SKM-1 treated with dmso at 0.1 percent for 144 hours (cell line): ENCODE results near the gene EDAR.

Source experiments
- DNase-seq: peaks from one replicate; lab custom pipeline; 2025; ENCODE audit not compliant: unreplicated experiment; lab: John Stamatoyannopoulos, UW

The EDAR gene

GRCh38 chr2:109005686-109006204, 16.7 kb upstream of the EDAR start:
- DNase-seq = no peak

- no peak for DNase-seq
These were observed 12.2 kb upstream of the EDAR start for GRCh38 chr2:109001201-109001600.

- no peak for DNase-seq
These were observed 11.7 kb upstream of the EDAR start for GRCh38 chr2:109000738-109001137.

- no peak for DNase-seq
These were observed 9.9 kb upstream of the EDAR start for GRCh38 chr2:108998911-108999310.

- no peak for DNase-seq
These were observed 5.2 kb upstream of the EDAR start for GRCh38 chr2:108994178-108994577.

- no peak for DNase-seq
These were observed 4.3 kb upstream of the EDAR start for GRCh38 chr2:108993095-108993937.

- DNase-seq = no peak
These were observed 784 bp downstream of the EDAR start for GRCh38 chr2:108988076-108988795.

- DNase-seq = no peak
These were observed 2.0 kb downstream of the EDAR start for GRCh38 chr2:108986916-108987510.

GRCh38 chr2:108983610-108984009, 5.4 kb downstream of the EDAR start:
- DNase-seq = no peak

GRCh38 chr2:108983061-108983460, 6.0 kb downstream of the EDAR start:
- DNase-seq = no peak

- no peak for DNase-seq
These were observed 6.8 kb downstream of the EDAR start for GRCh38 chr2:108982259-108982679.

GRCh38 chr2:108981846-108982245, 7.2 kb downstream of the EDAR start:
- DNase-seq = no peak

- no peak for DNase-seq
These were observed 8.9 kb downstream of the EDAR start for GRCh38 chr2:108980076-108980475.

GRCh38 chr2:108979461-108979860, 9.6 kb downstream of the EDAR start:
- DNase-seq = no peak

- no peak for DNase-seq
These were observed 10.3 kb downstream of the EDAR start for GRCh38 chr2:108978709-108979111.

- DNase-seq = no peak
These were observed 13.2 kb downstream of the EDAR start for GRCh38 chr2:108975613-108976435.

- DNase-seq = no peak
These were observed 14.3 kb downstream of the EDAR start for GRCh38 chr2:108974674-108975073.

- DNase-seq = no peak
These were observed 16.4 kb downstream of the EDAR start for GRCh38 chr2:108972663-108973062.

GRCh38 chr2:108971661-108972566, 17.1 kb downstream of the EDAR start:
- DNase-seq = no peak

- DNase-seq = no peak
These were observed 18.7 kb downstream of the EDAR start for GRCh38 chr2:108970369-108970768.
